NCI-H187 (cell line): ENCODE measurements around the gene FAM120AOS.
"Not testable (repeated sequence)": the region's sequence is repeated elsewhere in the genome, so short reads cannot be mapped to it uniquely, and the experiment has no call there.

Experiments
- DNase-seq, 2 experiments: peaks; one replicate each; lab custom pipeline; 2025; lab: John Stamatoyannopoulos, UW

Gene FAM120AOS

GRCh38 chr9:93467062-93467416 is 13.7 kb upstream of the FAM120AOS start:
- no peak for DNase-seq

- no peak for DNase-seq
Observed at GRCh38 chr9:93466416-93467061, 13.2 kb upstream of the FAM120AOS start.

- no peak for DNase-seq
Observed at GRCh38 chr9:93465855-93466254, 12.5 kb upstream of the FAM120AOS start.

- DNase-seq, result no peak
Observed at GRCh38 chr9:93464876-93465275, 11.5 kb upstream of the FAM120AOS start.

- DNase-seq, result no peak
Observed at GRCh38 chr9:93464395-93464794, 11.0 kb upstream of the FAM120AOS start.

- DNase-seq, result no peak
Observed at GRCh38 chr9:93463638-93464248, 10.4 kb upstream of the FAM120AOS start.

- no peak for DNase-seq
Observed at GRCh38 chr9:93461821-93462220, 8.4 kb upstream of the FAM120AOS start.

- no peak for DNase-seq
Observed at GRCh38 chr9:93461414-93461743, 8.0 kb upstream of the FAM120AOS start.

- no peak for DNase-seq
Observed at GRCh38 chr9:93460689-93461413, 7.5 kb upstream of the FAM120AOS start.

- no peak for DNase-seq
Observed at GRCh38 chr9:93459432-93459847, 6.1 kb upstream of the FAM120AOS start.

GRCh38 chr9:93458712-93459111 is 5.3 kb upstream of the FAM120AOS start:
- no peak for DNase-seq

GRCh38 chr9:93457006-93457405 is 3.6 kb upstream of the FAM120AOS start:
- no peak for DNase-seq

- DNase-seq, result no peak
Observed at GRCh38 chr9:93456504-93456903, 3.1 kb upstream of the FAM120AOS start.

GRCh38 chr9:93456022-93456421 is 2.6 kb upstream of the FAM120AOS start:
- no peak for DNase-seq

- DNase-seq, result no peak
Observed at GRCh38 chr9:93452710-93453046, 703 bp downstream of the FAM120AOS start.

- peak in 1 of 2 experiments; percentile 6 for DNase-seq
Observed at GRCh38 chr9:93451849-93452709, 1.3 kb downstream of the FAM120AOS start.

GRCh38 chr9:93450945-93451815 is 2.2 kb downstream of the FAM120AOS start, which contains the start of gene FAM120A:
Gene FAM120A (plus strand): TSS chr9:93451685. CDS start chr9:93451916, 231 bp downstream.
- peak; percentile 51 to 56 for DNase-seq

- no peak for DNase-seq
Observed at GRCh38 chr9:93447655-93448054, 5.7 kb downstream of the FAM120AOS start.

- no peak for DNase-seq
Observed at GRCh38 chr9:93446073-93446472, 7.3 kb downstream of the FAM120AOS start.

GRCh38 chr9:93440896-93441580 is 12.3 kb downstream of the FAM120AOS start:
- no peak for DNase-seq

- DNase-seq, result not testable (repeated sequence)
Observed at GRCh38 chr9:93439301-93439700, 14.1 kb downstream of the FAM120AOS start.
